Measurements from ENCODE around the gene CRK.
"Not testable (repeated sequence)": the region's sequence is repeated elsewhere in the genome, so short reads cannot be mapped to it uniquely, and the experiment has no call there.

CRK gene

DNA sequence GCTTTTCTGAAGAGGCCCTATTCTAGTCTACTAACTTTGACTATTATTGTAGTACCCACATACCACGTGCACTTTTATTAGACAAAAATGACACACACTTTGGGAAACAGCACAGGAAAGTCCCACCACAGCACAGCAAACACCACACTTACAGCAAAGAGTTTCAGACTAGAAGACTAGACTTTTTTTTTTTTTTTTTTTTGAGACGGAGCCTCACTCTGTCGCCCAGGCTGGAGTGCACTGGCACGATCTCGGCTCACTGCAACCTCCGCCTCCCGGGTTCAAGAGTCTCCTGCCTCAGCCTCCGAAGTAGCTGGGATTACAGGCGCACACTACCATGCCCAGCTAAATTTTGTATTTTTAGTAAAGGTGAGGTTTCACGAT lies 76.1 kb downstream of the CRK start:
- no peak for DNase-seq

DNA sequence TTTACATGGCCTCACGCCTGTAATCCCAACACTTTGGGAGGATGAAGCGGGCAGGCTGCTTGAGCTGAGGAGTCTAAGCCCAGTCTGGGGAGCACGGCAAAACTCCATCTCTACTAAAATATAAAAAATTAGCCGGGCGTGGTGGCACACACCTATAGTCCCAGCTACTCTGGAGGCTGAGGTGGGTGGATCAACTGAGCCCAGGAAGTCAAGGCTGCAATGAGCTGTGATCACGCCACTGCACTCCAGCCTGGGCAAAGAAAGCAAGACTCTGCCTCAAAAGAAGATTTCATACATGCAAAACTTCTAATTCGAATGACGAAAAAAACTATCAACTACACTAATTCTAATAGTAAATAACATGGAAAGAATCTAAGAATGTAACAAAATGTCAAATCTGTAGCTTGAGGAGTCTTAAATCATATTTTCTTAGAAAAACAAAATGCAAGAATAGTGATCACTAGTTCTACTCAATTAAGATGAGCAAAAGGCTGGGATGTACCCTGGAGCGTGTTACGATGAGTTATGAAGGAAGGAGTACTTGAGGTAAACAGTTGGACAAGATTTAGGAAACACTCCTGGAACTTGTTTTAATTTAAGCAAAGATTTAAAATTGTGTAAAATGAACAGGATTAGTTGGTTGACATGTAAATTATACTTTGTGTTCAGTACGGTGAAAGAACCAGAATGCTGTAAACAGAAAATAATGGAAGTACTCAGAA lies 76.7 kb downstream of the CRK start:
- DNase-seq, result no peak

DNA sequence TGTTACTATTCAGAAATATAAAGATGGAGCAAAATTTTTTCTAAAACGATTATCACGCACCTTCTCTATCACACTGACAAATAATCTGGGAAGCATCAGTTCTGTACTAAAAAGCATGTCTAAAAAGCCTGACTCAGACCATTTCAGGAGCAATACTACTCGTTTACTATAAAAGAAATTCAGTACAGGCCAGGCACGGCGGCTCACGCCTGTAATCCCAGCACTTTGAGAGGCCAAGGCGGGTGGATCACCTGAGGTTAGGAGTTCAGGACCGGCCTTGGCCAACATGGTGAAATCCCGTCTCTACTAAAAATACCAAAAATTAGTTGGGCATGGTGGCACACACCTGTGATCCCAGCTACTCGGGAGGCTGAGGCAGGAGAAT lies 77.6 kb downstream of the CRK start:
- not testable (repeated sequence) for DNase-seq

DNA sequence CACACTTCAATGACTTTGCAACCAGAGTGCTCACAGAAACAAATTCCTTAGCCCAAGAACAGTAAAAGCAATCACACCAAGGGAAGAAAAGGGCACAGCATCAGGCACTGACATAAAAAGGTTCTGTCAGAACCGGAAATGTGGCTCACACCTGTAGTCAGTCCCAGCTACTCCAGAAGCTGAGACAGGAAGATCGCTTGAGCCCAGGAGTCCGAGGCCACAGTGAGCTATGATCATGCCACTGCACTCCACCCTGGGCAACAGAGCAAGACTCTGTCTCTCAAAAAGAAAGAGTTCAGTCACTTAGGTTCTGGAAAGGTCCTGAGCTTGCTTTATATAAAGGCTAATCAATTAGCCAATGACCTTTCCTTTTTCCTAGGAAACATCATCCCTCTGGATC lies 78.7 kb downstream of the CRK start:
- no peak for DNase-seq

DNA sequence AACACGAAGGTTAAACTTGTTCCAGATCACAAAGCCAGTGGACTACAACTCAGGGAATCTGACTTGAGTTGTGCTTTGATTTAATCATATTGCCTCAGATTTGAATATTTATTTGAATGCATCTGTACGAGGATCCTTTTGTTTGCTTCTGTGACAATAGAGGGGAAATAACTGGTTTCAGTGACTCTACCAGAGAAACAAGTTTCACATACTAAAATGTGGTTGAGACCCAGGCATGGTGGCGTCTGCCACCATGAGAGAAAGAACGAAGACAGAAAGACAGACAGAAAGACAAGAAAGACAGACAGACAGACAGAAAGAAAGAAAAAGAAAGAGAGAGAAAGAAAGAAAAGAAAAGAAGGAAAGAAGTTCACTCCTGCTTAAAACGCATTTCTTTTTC lies 80.0 kb downstream of the CRK start:
- DNase-seq, result no peak

DNA sequence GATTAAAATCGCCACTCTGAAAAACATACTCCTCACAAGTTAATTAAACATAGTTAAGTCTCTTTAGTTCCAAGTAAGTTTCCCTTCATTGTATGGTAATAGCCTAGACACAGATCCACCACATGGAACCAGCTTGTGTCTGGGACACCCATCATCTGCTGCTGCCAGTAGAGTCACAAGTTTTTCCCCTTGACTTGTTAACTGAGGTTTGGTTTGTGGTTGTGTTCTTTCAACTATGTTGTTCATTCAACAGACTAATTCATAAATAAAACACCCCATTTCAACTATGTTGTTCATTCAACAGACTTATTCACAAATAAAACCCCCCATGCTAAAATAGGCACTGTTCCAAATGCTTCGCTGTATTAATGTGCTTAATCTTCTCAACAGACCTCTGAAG lies 80.4 kb downstream of the CRK start:
- no peak for DNase-seq

DNA sequence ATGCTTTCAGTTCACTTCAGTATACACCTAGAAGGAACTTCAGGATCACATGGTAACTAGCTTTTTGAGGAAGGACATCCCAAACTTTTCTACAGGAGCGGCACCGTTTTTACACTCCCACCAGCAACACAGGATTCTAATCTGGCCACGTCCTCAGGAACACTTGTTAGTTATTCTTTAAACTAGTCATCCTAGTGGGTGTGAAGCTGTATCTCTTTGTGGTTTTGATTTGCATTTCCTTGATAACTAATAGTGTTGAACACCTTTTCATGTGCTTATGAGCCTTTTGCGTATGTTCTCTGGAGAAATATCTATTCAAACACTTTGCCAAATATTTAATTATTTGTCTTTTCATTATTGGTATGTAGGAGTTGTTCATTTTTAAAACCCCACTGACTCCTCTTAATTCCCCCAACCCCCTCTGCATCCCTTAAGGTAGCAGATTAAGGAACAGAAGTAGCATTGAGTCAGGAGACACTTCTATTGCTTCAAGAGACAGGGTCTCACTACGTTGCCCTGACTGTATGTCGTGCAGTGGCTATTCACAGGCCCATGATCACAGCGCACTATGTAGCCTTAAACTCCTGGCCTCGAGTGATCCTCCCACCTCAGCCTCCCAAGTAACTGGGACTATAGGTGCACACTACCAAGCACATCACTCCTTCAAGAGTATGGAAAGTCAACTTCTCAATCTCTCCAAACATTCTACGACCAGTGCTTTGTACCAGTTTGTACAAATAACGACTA lies 81.4 kb downstream of the CRK start:
- no peak for DNase-seq

DNA sequence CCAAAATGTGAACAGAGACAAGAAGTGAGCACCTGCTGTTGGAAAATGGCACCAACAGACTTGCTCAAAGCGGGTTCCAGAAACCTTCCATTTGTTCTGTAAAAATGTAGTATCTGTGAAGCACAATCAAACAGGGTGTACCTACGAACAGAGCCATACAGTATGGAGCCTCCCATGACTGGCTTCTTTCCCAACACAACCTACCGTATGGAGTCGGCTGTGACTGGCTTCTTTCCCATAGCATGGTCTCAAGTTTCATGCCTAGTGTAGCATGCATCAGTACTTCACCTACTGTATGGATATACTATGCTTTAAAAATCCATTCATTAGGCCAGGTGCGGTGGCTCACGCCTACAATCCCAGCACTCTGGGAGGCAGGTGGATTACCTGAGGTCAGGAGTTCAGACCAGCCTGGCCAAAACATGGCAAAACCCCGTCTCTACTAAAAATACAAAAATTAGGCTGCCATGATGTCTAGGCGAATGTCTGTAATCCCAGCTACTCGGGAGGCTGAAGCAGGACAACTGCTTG lies 82.3 kb downstream of the CRK start:
- DNase-seq, result no peak

DNA sequence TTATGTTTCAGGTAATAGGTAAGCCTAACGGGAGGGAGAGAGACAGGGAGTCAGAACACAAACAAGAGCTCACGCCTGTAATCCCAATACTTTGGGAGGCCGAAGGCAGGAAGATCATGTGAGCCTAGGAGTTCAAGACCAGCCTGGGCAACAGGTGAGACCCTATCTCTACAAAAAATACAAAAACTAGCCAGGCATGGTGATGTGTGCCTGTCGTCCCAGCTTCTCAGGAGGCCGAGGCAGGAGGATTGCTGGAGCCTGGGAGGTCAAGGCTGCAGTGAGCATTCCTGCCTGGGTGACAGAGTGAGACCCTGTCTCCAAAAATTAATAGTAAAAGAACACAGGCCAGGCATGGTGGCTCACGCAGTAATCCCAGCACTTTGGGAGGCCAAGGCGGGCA lies 83.4 kb downstream of the CRK start:
- no peak for DNase-seq

DNA sequence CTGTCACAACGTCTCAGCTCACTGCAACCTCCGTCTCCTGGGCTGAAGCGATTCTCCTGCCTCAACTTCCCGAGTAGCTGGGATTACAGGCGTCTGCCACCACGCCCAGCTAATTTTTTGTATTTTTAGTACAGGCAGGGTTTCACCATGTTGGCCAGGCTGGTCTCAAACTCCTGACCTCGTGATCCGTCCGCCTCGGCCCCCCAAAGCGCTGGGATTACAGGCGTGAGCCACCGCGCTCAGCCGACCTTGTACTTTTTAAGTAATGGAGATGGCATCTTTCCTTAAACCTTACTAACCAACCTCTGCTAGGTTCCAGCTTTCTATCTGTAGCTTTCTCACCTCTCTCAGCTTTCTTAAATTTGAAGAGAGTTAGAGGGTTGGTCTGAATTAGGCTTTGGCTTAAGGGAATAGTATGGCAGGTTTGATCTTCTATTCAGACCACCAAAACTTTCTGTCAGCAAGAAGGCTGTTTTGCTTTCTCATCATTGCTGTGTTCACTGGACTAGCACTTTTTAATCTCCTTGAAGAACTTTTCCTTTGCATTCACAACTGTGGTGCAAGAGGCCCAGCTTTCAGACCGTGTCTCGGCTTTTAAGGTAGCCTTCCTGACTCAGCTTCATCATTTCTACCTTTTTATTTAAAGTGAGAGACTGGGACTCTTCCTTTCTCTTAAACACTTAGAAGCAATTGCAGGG lies 84.0 kb downstream of the CRK start:
- DNase-seq, result no peak
